T-helper 17 cell (primary cell): ENCODE measurements around the gene VMP1. TPM values are rescaled to one million over a fixed set of nuclear protein-coding genes. Genes with fewer than 3 reads are reported as not detected.

ENCODE experiments used
- ATAC-seq: fragments of 150-1000 bp; cut with Tn5 transposase; 2 replicates; pipeline ENCODE4 v1.10.0; 2021; ENCODE audit warnings: mild to moderate bottlenecking, moderate library complexity
- DNase-seq, 3 donors: peaks; one replicate each; pipeline versions ENCODE4 v3.0.0 to v3.0.0-alpha.2; 2020 to 2021
- H3K9me3 ChIP-seq: one replicate; pipeline ENCODE4 v1.7.0; 2013; ENCODE audit warnings: low read length, mild to moderate bottlenecking; ENCODE audit not compliant: control insufficient read depth, poor library complexity, severe bottlenecking
- H3K27ac Mint-ChIP-seq: one replicate; pipeline ENCODE4 v1.8.0; 2022; ENCODE audit warnings: mild to moderate bottlenecking, moderate library complexity, mixed read lengths
- H3K27me3 Mint-ChIP-seq: one replicate; pipeline ENCODE4 v1.8.0; 2022; ENCODE audit warnings: mixed read lengths
- H3K36me3 Mint-ChIP-seq: one replicate; pipeline ENCODE4 v1.8.0; 2022; ENCODE audit warnings: low read depth, mixed read lengths
- H3K4me1 Mint-ChIP-seq: one replicate; pipeline ENCODE4 v1.8.0; 2022; ENCODE audit warnings: mild to moderate bottlenecking, mixed read lengths
- H3K4me3 Mint-ChIP-seq: one replicate; pipeline ENCODE4 v1.8.0; 2022; ENCODE audit warnings: mild to moderate bottlenecking, moderate library complexity, mixed read lengths
- total RNA-seq, 4 donors: library from RNA in 2 of 4; stranded (reverse) in 2 of 4; gene quantifications; one replicate each; pipeline ENCODE4 v1.2.3 and lab custom pipeline; 2022 to 2026

The VMP1 gene
- total RNA-seq, 2 donors from 2014 or later: 132 to 159 TPM

- peaks cover 13% of the 10 kb centered on the region for H3K4me1 Mint-ChIP-seq
- H3K27ac Mint-ChIP-seq: peak overlapping the region; percentile 89
- peaks cover 3% of the 10 kb centered on the region for H3K36me3 Mint-ChIP-seq
- no peaks in the 10 kb centered on the region for H3K27me3 Mint-ChIP-seq
- H3K4me3 Mint-ChIP-seq: peak overlapping the region; percentile 80
- H3K9me3 ChIP-seq: no peaks in the 10 kb centered on the region
- no peak for ATAC-seq
- no peak for DNase-seq
Measured at GRCh38 chr17:59761385-59762048, 54.1 kb downstream of the VMP1 start.

DNA sequence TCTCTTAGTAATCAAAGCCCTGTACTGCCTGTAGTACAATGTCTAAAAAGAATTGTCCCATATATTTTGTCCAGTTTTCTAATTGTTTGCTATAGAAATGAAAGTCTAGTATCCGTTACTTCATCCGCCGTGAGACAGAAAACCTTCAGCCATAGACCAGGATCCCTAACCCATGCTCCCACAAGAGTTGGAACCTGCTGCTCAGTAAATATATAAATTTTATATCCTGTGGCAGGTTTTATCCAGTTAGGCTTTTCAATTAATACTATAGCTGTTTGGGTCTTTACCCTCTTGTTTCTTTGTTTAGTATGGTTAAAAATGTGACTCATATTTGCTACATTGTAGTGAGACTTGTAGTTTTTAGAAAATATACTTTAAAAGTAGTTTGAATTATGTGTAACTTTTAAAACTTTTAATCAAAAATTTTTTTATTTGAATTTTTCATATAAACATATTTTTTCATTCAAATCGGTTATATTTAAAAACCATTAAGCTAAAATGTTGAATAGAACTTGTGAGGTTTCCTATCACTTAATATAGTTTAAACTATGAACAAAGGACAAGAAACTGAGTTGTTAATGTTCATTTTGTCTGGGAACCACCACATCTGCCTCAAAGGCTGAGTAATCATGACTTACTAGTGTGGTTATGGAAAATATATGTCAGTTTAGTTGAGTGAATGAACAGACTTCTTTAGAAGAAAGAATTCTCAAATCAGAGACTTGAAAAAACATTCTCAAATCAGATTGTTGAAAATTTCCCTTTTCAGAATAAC is 54.8 kb downstream of the VMP1 start:
- H3K4me3 Mint-ChIP-seq: peak overlapping the region; percentile 80
- DNase-seq (no peak), ATAC-seq (peak; percentile 41)
- peaks cover 13% of the 10 kb centered on the region for H3K4me1 Mint-ChIP-seq
- H3K27ac Mint-ChIP-seq: peak overlapping the region; percentile 89
- H3K27me3 Mint-ChIP-seq: no peaks in the 10 kb centered on the region
- H3K9me3 ChIP-seq: no peaks in the 10 kb centered on the region
- H3K36me3 Mint-ChIP-seq: peaks cover 3% of the 10 kb centered on the region

- peaks cover 3% of the 10 kb centered on the region for H3K36me3 Mint-ChIP-seq
- H3K4me3 Mint-ChIP-seq: no peak overlapping the region
- peak overlapping the region; percentile 21 for H3K27ac Mint-ChIP-seq
- H3K9me3 ChIP-seq: no peaks in the 10 kb centered on the region
- no peak for ATAC-seq
- H3K27me3 Mint-ChIP-seq: no peaks in the 10 kb centered on the region
- peaks cover 13% of the 10 kb centered on the region for H3K4me1 Mint-ChIP-seq
- DNase-seq: no peak
Measured at GRCh38 chr17:59762824-59763374, 55.4 kb downstream of the VMP1 start.

DNA sequence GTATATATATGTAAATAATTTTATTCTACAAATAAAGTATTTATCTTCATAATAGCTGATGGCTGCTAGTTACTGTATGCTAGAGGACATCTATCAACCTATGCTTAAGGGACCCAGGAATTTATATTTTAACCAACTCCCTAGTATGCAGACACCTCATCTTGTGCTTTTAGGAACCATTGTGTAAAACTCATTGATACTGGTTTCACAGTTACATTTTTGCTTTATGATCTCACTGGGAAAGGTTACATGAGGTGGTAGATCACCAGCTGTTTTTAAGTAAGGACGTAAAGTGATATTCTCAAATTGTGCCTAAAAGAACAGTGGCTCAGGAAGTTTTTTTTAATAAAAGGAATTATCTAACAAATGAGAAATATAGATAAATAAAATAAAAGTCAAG is 56.4 kb downstream of the VMP1 start:
- peaks cover 13% of the 10 kb centered on the region for H3K4me1 Mint-ChIP-seq
- peaks cover 3% of the 10 kb centered on the region for H3K36me3 Mint-ChIP-seq
- H3K4me3 Mint-ChIP-seq: no peak overlapping the region
- no peak for ATAC-seq
- no peaks in the 10 kb centered on the region for H3K9me3 ChIP-seq
- no peaks in the 10 kb centered on the region for H3K27me3 Mint-ChIP-seq
- H3K27ac Mint-ChIP-seq: peak overlapping the region; percentile 6
- no peak for DNase-seq

- H3K4me3 Mint-ChIP-seq: no peak overlapping the region
- H3K4me1 Mint-ChIP-seq: peaks cover 13% of the 10 kb centered on the region
- H3K27me3 Mint-ChIP-seq: no peaks in the 10 kb centered on the region
- DNase-seq: no peak
- ATAC-seq: no peak
- H3K9me3 ChIP-seq: no peaks in the 10 kb centered on the region
- H3K27ac Mint-ChIP-seq: peak overlapping the region; percentile 6
- H3K36me3 Mint-ChIP-seq: peaks cover 3% of the 10 kb centered on the region
Measured at GRCh38 chr17:59764292-59764741, 56.9 kb downstream of the VMP1 start.

- H3K9me3 ChIP-seq: no peaks in the 10 kb centered on the region
- ATAC-seq (no peak), DNase-seq (no peak)
- Mint-ChIP-seq H3K4me1 (peaks cover 13% of the 10 kb centered on the region), H3K27me3 (no peaks in the 10 kb centered on the region), H3K4me3 (no peak overlapping the region), H3K36me3 (no peaks in the 10 kb centered on the region), H3K27ac (no peak overlapping the region)
Measured at GRCh38 chr17:59765038-59765437, 57.6 kb downstream of the VMP1 start.

GRCh38 chr17:59766491-59766890 is 59.0 kb downstream of the VMP1 start:
- no peaks in the 10 kb centered on the region for H3K9me3 ChIP-seq
- H3K36me3 Mint-ChIP-seq: no peaks in the 10 kb centered on the region
- no peaks in the 10 kb centered on the region for H3K27me3 Mint-ChIP-seq
- no peak overlapping the region for H3K27ac Mint-ChIP-seq
- ATAC-seq (no peak), DNase-seq (no peak)
- H3K4me1 Mint-ChIP-seq: peaks cover 10% of the 10 kb centered on the region
- no peak overlapping the region for H3K4me3 Mint-ChIP-seq

DNA sequence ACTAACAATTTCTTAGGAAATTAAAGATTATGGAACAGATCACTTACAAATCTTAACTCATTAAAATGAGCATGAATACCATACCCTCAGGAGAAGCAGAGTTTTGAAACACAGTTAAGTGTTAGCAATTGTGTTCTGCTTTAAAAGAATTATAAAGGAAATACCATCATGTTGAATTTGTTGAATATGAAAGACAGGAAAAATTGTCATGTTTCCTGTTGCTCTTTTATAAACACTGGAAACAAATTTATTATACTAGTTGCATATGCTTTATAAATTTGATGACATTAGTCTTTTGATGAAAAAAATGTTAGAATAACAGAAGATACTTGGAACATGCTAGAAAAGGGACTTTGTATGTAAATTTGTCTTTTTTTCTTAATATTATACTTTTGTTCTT is 59.7 kb downstream of the VMP1 start:
- H3K36me3 Mint-ChIP-seq: no peaks in the 10 kb centered on the region
- peaks cover 5% of the 10 kb centered on the region for H3K4me1 Mint-ChIP-seq
- no peak overlapping the region for H3K27ac Mint-ChIP-seq
- H3K9me3 ChIP-seq: no peaks in the 10 kb centered on the region
- H3K27me3 Mint-ChIP-seq: no peaks in the 10 kb centered on the region
- no peak for ATAC-seq
- DNase-seq: no peak
- no peak overlapping the region for H3K4me3 Mint-ChIP-seq

GRCh38 chr17:59769887-59770286 is 62.4 kb downstream of the VMP1 start:
- DNase-seq (no peak), ATAC-seq (no peak)
- H3K4me1 Mint-ChIP-seq: peaks cover 4% of the 10 kb centered on the region
- H3K27ac Mint-ChIP-seq: no peak overlapping the region
- peaks cover 2% of the 10 kb centered on the region for H3K36me3 Mint-ChIP-seq
- H3K9me3 ChIP-seq: no peaks in the 10 kb centered on the region
- H3K27me3 Mint-ChIP-seq: no peaks in the 10 kb centered on the region
- no peak overlapping the region for H3K4me3 Mint-ChIP-seq

DNA sequence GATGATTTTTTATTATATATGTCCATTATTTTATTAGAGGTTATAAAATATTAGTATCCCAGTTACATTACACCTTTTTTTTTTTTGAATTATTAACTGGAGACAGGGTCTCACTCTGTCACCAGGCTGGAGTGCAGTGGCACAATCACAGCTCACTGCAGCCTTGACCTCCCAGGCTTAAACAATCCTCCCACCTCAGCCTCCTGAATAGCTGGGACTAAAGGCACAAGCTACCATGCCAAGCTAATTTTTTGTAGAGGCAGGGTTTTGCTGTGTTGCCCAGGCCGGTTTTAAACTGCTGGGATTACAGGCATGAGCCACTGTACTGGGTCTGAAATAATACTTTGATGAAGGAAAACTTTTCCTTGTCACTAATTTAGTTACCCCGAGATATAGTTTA is 63.6 kb downstream of the VMP1 start:
- Mint-ChIP-seq H3K27ac (no peak overlapping the region), H3K4me1 (peaks cover 2% of the 10 kb centered on the region), H3K4me3 (no peak overlapping the region), H3K27me3 (no peaks in the 10 kb centered on the region), H3K36me3 (peaks cover 2% of the 10 kb centered on the region)
- DNase-seq: no peak
- no peak for ATAC-seq
- H3K9me3 ChIP-seq: no peaks in the 10 kb centered on the region

DNA sequence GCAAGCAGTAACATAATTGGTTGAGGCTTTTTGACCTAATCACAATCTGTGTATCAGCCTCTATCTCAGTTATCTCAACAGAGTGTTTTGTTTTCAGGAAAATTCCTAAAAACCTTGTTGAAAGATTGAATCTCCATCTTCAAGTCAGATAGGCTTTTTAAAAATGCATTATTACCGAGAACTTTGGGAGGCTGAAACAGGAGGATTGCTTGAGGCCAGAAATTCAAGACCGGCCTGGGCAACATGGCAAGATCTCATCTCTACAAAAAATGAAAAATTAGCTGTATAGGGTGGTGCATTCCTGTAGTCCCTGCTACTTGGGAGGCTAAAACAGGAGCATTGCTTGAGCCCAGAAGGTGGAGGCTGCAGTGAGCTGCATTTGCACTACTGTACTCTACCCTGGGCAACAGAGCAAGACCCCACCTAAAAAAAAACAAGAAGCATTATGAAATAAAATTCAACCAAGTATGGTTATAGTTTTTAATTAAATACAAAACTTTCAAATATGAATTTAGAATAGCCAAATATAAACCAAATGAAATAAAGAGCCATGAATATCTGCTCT is 68.4 kb downstream of the VMP1 start:
- peaks cover 4% of the 10 kb centered on the region for H3K9me3 ChIP-seq
- Mint-ChIP-seq H3K4me1 (peaks cover 15% of the 10 kb centered on the region), H3K4me3 (no peak overlapping the region), H3K27ac (no peak overlapping the region), H3K36me3 (peaks cover 5% of the 10 kb centered on the region), H3K27me3 (no peaks in the 10 kb centered on the region)
- ATAC-seq (no peak), DNase-seq (no peak)

DNA sequence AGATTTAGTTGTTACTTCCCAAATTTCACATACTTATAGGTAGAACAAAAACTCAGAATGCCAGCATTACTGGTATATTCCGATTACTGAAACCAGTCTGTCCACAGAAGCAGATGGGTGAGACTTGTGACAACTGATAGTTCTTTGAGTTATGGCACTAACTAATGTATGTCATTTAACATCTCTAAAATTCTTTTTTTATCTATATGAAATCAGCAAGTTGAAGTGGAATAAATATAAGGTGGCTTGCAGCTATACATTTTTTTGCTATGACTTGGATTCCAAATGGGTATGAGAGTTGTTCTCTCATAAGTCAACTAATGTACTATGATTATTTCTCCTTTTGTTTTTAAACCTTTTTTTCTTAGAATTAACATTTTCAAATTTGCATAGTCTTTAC is 69.1 kb downstream of the VMP1 start:
- H3K4me3 Mint-ChIP-seq: no peak overlapping the region
- no peaks in the 10 kb centered on the region for H3K27me3 Mint-ChIP-seq
- peaks cover 17% of the 10 kb centered on the region for H3K4me1 Mint-ChIP-seq
- H3K36me3 Mint-ChIP-seq: peaks cover 5% of the 10 kb centered on the region
- DNase-seq: no peak
- no peak overlapping the region for H3K27ac Mint-ChIP-seq
- H3K9me3 ChIP-seq: peaks cover 4% of the 10 kb centered on the region
- no peak for ATAC-seq

GRCh38 chr17:59777033-59777432 is 69.6 kb downstream of the VMP1 start:
- peaks cover 17% of the 10 kb centered on the region for H3K4me1 Mint-ChIP-seq
- H3K36me3 Mint-ChIP-seq: peaks cover 5% of the 10 kb centered on the region
- peaks cover 4% of the 10 kb centered on the region for H3K9me3 ChIP-seq
- H3K4me3 Mint-ChIP-seq: no peak overlapping the region
- no peak overlapping the region for H3K27ac Mint-ChIP-seq
- ATAC-seq: no peak
- DNase-seq: no peak
- no peaks in the 10 kb centered on the region for H3K27me3 Mint-ChIP-seq
